Osteocyte (in vitro differentiated cells): Measurements from ENCODE around the gene SPIRE2. TPM values are rescaled to one million over a fixed set of nuclear protein-coding genes. Genes with fewer than 3 reads are reported as not detected.

Source experiments
- DNase-seq: peaks from one replicate; pipeline ENCODE4 v3.0.0; 2021; ENCODE audit warnings: mixed read lengths; ENCODE audit not compliant: unreplicated experiment; ENCODE audit errors: extremely low spot score
- H3K27ac Mint-ChIP-seq: one replicate; pipeline ENCODE4 v1.8.0; 2021; ENCODE audit warnings: mild to moderate bottlenecking, mixed read lengths; ENCODE audit not compliant: unreplicated experiment
- H3K27me3 Mint-ChIP-seq: one replicate; pipeline ENCODE4 v1.8.0; 2021; ENCODE audit warnings: mixed read lengths; ENCODE audit not compliant: unreplicated experiment
- H3K36me3 Mint-ChIP-seq: one replicate; pipeline ENCODE4 v1.8.0; 2021; ENCODE audit warnings: mixed read lengths; ENCODE audit not compliant: unreplicated experiment
- H3K4me1 Mint-ChIP-seq: one replicate; pipeline ENCODE4 v1.8.0; 2021; ENCODE audit warnings: mixed read lengths; ENCODE audit not compliant: unreplicated experiment
- H3K4me3 Mint-ChIP-seq: one replicate; pipeline ENCODE4 v1.8.0; 2021; ENCODE audit warnings: mild to moderate bottlenecking, moderate library complexity, mixed read lengths; ENCODE audit not compliant: unreplicated experiment
- H3K9me3 Mint-ChIP-seq: one replicate; pipeline ENCODE4 v1.8.0; 2021; ENCODE audit warnings: mixed read lengths; ENCODE audit not compliant: unreplicated experiment
- CTCF ChIP-seq: fragments of 200-600 bp; sonication (generic); IDR thresholded peaks from 2 replicates; pipeline ENCODE4 v1.5.0; 2021; ENCODE audit warnings: antibody characterized with exemption, mild to moderate bottlenecking, moderate library complexity
- total RNA-seq: library from RNA; stranded (reverse); gene quantifications from 2 replicates; pipeline ENCODE4 v1.2.1, GENCODE V29; 2021

Gene SPIRE2
- total RNA-seq, 1 donor from 2014 or later, result 4.6 TPM

GRCh38 chr16:89867918-89868317 lies 39.6 kb downstream of the SPIRE2 start:
- H3K4me1 Mint-ChIP-seq, result peaks cover 22% of the 10 kb centered on the region
- H3K9me3 Mint-ChIP-seq, result no peaks in the 10 kb centered on the region
- DNase-seq, result no peak
- H3K27me3 Mint-ChIP-seq, result no peaks in the 10 kb centered on the region
- H3K36me3 Mint-ChIP-seq, result no peaks in the 10 kb centered on the region
- H3K4me3 Mint-ChIP-seq, result no peak overlapping the region
- no peak for TF ChIP-seq CTCF
- no peak overlapping the region for H3K27ac Mint-ChIP-seq

- Mint-ChIP-seq H3K4me1 (peaks cover 7% of the 10 kb centered on the region), H3K4me3 (no peak overlapping the region), H3K36me3 (no peaks in the 10 kb centered on the region), H3K27ac (no peak overlapping the region), H3K27me3 (no peaks in the 10 kb centered on the region), H3K9me3 (no peaks in the 10 kb centered on the region)
- DNase-seq, result no peak
- TF ChIP-seq CTCF, result no peak
Measured at GRCh38 chr16:89869911-89870310, 41.6 kb downstream of the SPIRE2 start.

- no peak overlapping the region for H3K27ac Mint-ChIP-seq
- peaks cover 4% of the 10 kb centered on the region for H3K36me3 Mint-ChIP-seq
- H3K4me3 Mint-ChIP-seq, result no peak overlapping the region
- no peak for TF ChIP-seq CTCF
- DNase-seq, result no peak
- no peaks in the 10 kb centered on the region for H3K9me3 Mint-ChIP-seq
- peaks cover 11% of the 10 kb centered on the region for H3K4me1 Mint-ChIP-seq
- no peaks in the 10 kb centered on the region for H3K27me3 Mint-ChIP-seq
Measured at GRCh38 chr16:89870440-89870839, 42.2 kb downstream of the SPIRE2 start.

GRCh38 chr16:89871895-89872294 lies 43.6 kb downstream of the SPIRE2 start:
- Mint-ChIP-seq H3K4me3 (no peak overlapping the region), H3K36me3 (peaks cover 8% of the 10 kb centered on the region), H3K27me3 (no peaks in the 10 kb centered on the region), H3K4me1 (peaks cover 11% of the 10 kb centered on the region), H3K27ac (no peak overlapping the region), H3K9me3 (no peaks in the 10 kb centered on the region)
- no peak for DNase-seq
- no peak for TF ChIP-seq CTCF

GRCh38 chr16:89873109-89873971 lies 45.1 kb downstream of the SPIRE2 start, which contains the start of gene TCF25:
TCF25 (plus strand) TSS chr16:89873592; CDS start chr16:89873668, 76 bp downstream.
- H3K27ac Mint-ChIP-seq, result peak within 1 kb of the TSS; percentile 99
- peak within 1 kb of the TSS; percentile 90 for H3K4me3 Mint-ChIP-seq
- peaks cover 11% of the 10 kb centered on the region for H3K4me1 Mint-ChIP-seq
- peaks cover 13% of the 10 kb centered on the region for H3K36me3 Mint-ChIP-seq
- TF ChIP-seq CTCF, result no peak
- DNase-seq, result peak; percentile 97
- no peaks in the 10 kb centered on the region for H3K9me3 Mint-ChIP-seq
- no peaks in the 10 kb centered on the region for H3K27me3 Mint-ChIP-seq
